ENCODE data around the gene ZNF281.
"Not testable (repeated sequence)": the region's sequence is repeated elsewhere in the genome, so short reads cannot be mapped to it uniquely, and the experiment has no call there.

The ZNF281 gene

DNA sequence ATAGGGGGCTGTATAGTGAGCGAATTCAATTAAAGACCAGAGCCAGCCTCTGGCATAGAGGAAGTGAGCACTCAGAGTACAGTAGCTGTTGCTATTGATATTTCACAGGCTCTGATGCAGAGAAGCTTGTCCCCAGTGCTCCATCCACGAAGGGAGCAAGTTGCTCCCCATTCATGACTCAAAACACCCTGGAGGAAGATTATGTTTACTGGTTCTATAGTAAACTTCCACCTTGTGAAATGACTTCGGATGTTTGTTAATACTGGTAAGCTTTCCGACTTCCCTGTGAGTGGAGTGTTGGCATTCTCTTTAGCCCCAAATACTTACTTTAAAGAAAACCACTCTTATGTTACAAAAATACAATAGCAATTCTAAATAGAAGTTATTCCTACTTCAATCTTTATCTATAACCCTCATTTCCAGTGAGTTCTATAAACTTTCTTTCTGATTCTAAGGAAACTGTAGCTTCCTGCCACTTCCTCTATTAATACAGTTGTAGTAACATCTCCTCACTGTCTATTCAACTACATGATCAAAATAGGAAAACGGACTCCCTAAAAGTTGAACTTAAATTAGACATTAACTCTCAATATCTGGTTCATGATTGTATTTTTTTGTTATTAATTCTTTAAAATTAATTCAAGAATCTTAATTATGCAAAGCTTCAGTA lies 46.4 kb downstream of the ZNF281 start:
- peak; percentile 83 for DNase-seq
- Histone ChIP-seq H3K4ac (ENCODE audit: low read depth in 1 of 2, low read length in 2 of 2) (peak overlapping the region; percentile 20 to 35), H3K9me3 (ENCODE audit: control insufficient read depth, low read length) (no peaks in the 10 kb centered on the region), H3K27me3 (ENCODE audit: control insufficient read depth in 1 of 2, insufficient read depth in 1 of 2, low read length in 2 of 2) (no peaks in the 10 kb centered on the region), H2BK120ac (ENCODE audit: low read depth, low read length) (peak overlapping the region; percentile 42), H4K8ac (ENCODE audit: low read length) (peak overlapping the region; percentile 82), H3K23ac (ENCODE audit: low read length in 2 of 2) (no peak overlapping the region), H3K9ac (ENCODE audit: low read length) (no peak overlapping the region), H2BK15ac (ENCODE audit: low read depth, poor library complexity, severe bottlenecking) (peak overlapping the region; percentile 52), H3K18ac (ENCODE audit: low read depth in 1 of 2, low read length in 2 of 2) (peak overlapping the region in 1 of 2 experiments; percentile 11), H3K36me3 (ENCODE audit: control insufficient read depth in 1 of 2, insufficient read depth in 2 of 2, low read depth in 1 of 2, low read length in 2 of 2) (no peaks in the 10 kb centered on the region), H2BK5ac (ENCODE audit: low read depth, low read length, poor library complexity, severe bottlenecking) (no peak overlapping the region), H4K91ac (ENCODE audit: low read length) (no peak overlapping the region), H2AK5ac (ENCODE audit: low read length, severe bottlenecking) (peak overlapping the region; percentile 89), H3K14ac (ENCODE audit: low read length in 2 of 2) (no peak overlapping the region), H3K4me3 (ENCODE audit: insufficient read depth in 1 of 2, low read depth in 1 of 2, low read length in 2 of 2) (no peak overlapping the region), H2AFZ (ENCODE audit: low read depth, low read length) (no peak overlapping the region), H3K27ac (ENCODE audit: low read length, poor library complexity, severe bottlenecking) (no peak overlapping the region), H3K4me2 (ENCODE audit: low read length, poor library complexity, severe bottlenecking) (no peak overlapping the region), H2BK12ac (ENCODE audit: low read length in 2 of 2) (peak overlapping the region in 1 of 2 experiments; percentile 67), H3K79me1 (replicated peaks; ENCODE audit: low read length, poor library complexity, severe bottlenecking) (no peaks in the 10 kb centered on the region), H3K4me1 (ENCODE audit: control insufficient read depth, insufficient read depth, low read depth, low read length) (peaks cover 8% of the 10 kb centered on the region)
- WGBS: 64% methylated on average over 1 of the region's 5 CpGs

DNA sequence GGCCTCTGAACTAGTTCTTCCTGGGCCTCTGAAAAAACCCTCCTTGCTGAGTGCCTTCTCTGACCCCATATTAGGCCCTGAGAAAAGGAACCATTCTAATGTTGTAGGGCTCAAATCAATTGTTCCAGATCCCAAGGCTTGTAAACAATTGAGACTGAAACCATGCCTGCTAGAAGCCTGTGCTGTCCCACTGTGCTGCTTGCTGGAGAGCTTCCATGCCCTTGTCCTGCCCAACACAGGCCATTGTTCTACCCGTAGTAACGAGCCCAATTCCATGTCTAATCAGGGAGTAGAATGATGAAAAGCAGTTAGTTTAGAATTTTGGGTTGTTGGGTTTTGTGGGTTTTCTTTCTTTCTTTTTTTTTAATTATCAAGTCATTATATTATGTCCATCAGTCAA lies 47.4 kb downstream of the ZNF281 start:
- H3K9ac ChIP-seq (ENCODE audit: low read length): no peak overlapping the region
- 100% methylated on average over 2 of the region's 2 CpGs for WGBS
- no peaks in the 10 kb centered on the region for H3K36me3 ChIP-seq (ENCODE audit: control insufficient read depth in 1 of 2, insufficient read depth in 2 of 2, low read depth in 1 of 2, low read length in 2 of 2)
- H2BK120ac ChIP-seq (ENCODE audit: low read depth, low read length): peak overlapping the region; percentile 64
- H4K8ac ChIP-seq (ENCODE audit: low read length): peak overlapping the region; percentile 57
- peak overlapping the region in 1 of 2 experiments; percentile 32 for H3K4ac ChIP-seq (ENCODE audit: low read depth in 1 of 2, low read length in 2 of 2)
- peaks cover 5% of the 10 kb centered on the region for H3K4me1 ChIP-seq (ENCODE audit: control insufficient read depth, insufficient read depth, low read depth, low read length)
- no peak overlapping the region for H2BK15ac ChIP-seq (ENCODE audit: low read depth, poor library complexity, severe bottlenecking)
- no peak overlapping the region for H3K27ac ChIP-seq (ENCODE audit: low read length, poor library complexity, severe bottlenecking)
- H2BK12ac ChIP-seq (ENCODE audit: low read length in 2 of 2): peak overlapping the region; percentile 34 to 51
- DNase-seq: no peak
- H2AK5ac ChIP-seq (ENCODE audit: low read length, severe bottlenecking): peak overlapping the region; percentile 50
- H3K9me3 ChIP-seq (ENCODE audit: control insufficient read depth, low read length): no peaks in the 10 kb centered on the region
- no peaks in the 10 kb centered on the region for H3K79me1 ChIP-seq (replicated peaks; ENCODE audit: low read length, poor library complexity, severe bottlenecking)
- no peak overlapping the region for H2BK5ac ChIP-seq (ENCODE audit: low read depth, low read length, poor library complexity, severe bottlenecking)
- no peaks in the 10 kb centered on the region for H3K27me3 ChIP-seq (ENCODE audit: control insufficient read depth in 1 of 2, insufficient read depth in 1 of 2, low read length in 2 of 2)
- no peak overlapping the region for H2AFZ ChIP-seq (ENCODE audit: low read depth, low read length)
- no peak overlapping the region for H3K4me3 ChIP-seq (ENCODE audit: insufficient read depth in 1 of 2, low read depth in 1 of 2, low read length in 2 of 2)
- H4K91ac ChIP-seq (ENCODE audit: low read length): peak overlapping the region; percentile 44
- H3K4me2 ChIP-seq (ENCODE audit: low read length, poor library complexity, severe bottlenecking): no peak overlapping the region
- H3K23ac ChIP-seq (ENCODE audit: low read length in 2 of 2): no peak overlapping the region
- H3K14ac ChIP-seq (ENCODE audit: low read length in 2 of 2): no peak overlapping the region
- H3K18ac ChIP-seq (ENCODE audit: low read depth in 1 of 2, low read length in 2 of 2): peak overlapping the region in 1 of 2 experiments; percentile 46

DNA sequence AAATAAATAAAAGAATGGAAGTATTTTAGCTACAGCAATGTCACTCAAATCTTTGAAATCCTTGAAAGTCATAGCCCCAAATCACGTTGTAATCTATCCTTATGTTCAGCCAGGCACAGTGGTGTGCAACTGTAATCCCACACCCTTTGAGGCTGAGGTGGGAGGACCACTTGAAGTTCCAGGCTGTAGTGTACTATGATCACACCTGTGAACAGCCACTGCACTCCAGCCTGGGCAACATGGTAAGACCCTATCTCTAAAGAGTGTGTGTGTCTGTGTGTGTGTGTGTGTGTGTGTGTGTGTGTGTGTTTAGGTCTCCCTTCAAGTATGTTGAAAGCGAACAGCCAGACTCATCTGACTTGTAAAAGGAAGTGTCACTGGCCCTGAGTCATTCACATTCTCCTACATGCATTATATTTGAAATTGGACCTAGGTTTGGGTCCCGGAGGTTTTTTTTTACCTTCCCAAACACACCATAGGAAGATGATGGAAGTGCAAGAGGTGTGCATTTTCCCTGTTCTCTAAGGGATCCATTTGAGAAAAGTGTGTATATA lies 50.1 kb downstream of the ZNF281 start:
- no peak overlapping the region for H3K4ac ChIP-seq (ENCODE audit: low read depth in 1 of 2, low read length in 2 of 2)
- H2BK15ac ChIP-seq (ENCODE audit: low read depth, poor library complexity, severe bottlenecking): no peak overlapping the region
- H2AK5ac ChIP-seq (ENCODE audit: low read length, severe bottlenecking): no peak overlapping the region
- H3K27me3 ChIP-seq (ENCODE audit: control insufficient read depth in 1 of 2, insufficient read depth in 1 of 2, low read length in 2 of 2): no peaks in the 10 kb centered on the region
- H2BK12ac ChIP-seq (ENCODE audit: low read length in 2 of 2): peak overlapping the region in 1 of 2 experiments; percentile 21
- no peak overlapping the region for H3K9ac ChIP-seq (ENCODE audit: low read length)
- no peak overlapping the region for H4K8ac ChIP-seq (ENCODE audit: low read length)
- H4K91ac ChIP-seq (ENCODE audit: low read length): no peak overlapping the region
- no peak overlapping the region for H3K4me3 ChIP-seq (ENCODE audit: insufficient read depth in 1 of 2, low read depth in 1 of 2, low read length in 2 of 2)
- no peaks in the 10 kb centered on the region for H3K79me1 ChIP-seq (replicated peaks; ENCODE audit: low read length, poor library complexity, severe bottlenecking)
- no peak overlapping the region for H3K18ac ChIP-seq (ENCODE audit: low read depth in 1 of 2, low read length in 2 of 2)
- no peak overlapping the region for H2BK120ac ChIP-seq (ENCODE audit: low read depth, low read length)
- H3K4me1 ChIP-seq (ENCODE audit: control insufficient read depth, insufficient read depth, low read depth, low read length): peaks cover 2% of the 10 kb centered on the region
- DNase-seq: peak; percentile 64
- no peaks in the 10 kb centered on the region for H3K36me3 ChIP-seq (ENCODE audit: control insufficient read depth in 1 of 2, insufficient read depth in 2 of 2, low read depth in 1 of 2, low read length in 2 of 2)
- H2BK5ac ChIP-seq (ENCODE audit: low read depth, low read length, poor library complexity, severe bottlenecking): no peak overlapping the region
- H2AFZ ChIP-seq (ENCODE audit: low read depth, low read length): no peak overlapping the region
- H3K14ac ChIP-seq (ENCODE audit: low read length in 2 of 2): no peak overlapping the region
- no peak overlapping the region for H3K27ac ChIP-seq (ENCODE audit: low read length, poor library complexity, severe bottlenecking)
- H3K23ac ChIP-seq (ENCODE audit: low read length in 2 of 2): no peak overlapping the region
- H3K4me2 ChIP-seq (ENCODE audit: low read length, poor library complexity, severe bottlenecking): no peak overlapping the region
- 30% methylated on average over 2 of the region's 3 CpGs for WGBS
- H3K9me3 ChIP-seq (ENCODE audit: control insufficient read depth, low read length): no peaks in the 10 kb centered on the region

DNA sequence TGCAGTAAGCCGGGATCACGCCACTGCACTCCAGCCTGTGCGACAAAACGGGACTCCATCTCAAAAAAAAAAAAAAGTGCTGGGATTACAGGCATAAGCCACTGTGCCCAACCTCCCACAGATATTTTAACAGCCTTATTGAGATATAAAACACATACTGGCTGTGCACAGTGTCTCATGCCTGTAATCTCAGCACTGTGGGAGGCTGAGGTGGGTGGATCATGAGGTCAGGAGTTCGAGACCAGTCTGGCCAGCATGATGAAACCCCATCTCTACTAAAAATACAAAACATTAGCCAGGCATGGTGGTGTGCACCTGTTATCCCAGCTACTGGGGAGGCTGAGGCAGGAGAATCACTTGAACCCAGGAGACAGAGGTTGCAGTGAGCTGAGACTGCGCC lies 51.9 kb downstream of the ZNF281 start:
- not testable (repeated sequence) for H2BK12ac ChIP-seq (ENCODE audit: low read length in 2 of 2); H3K9me3 ChIP-seq (ENCODE audit: control insufficient read depth, low read length); H3K9ac ChIP-seq (ENCODE audit: low read length); H3K14ac ChIP-seq (ENCODE audit: low read length in 2 of 2); H2AK5ac ChIP-seq (ENCODE audit: low read length, severe bottlenecking); H2BK15ac ChIP-seq (ENCODE audit: low read depth, poor library complexity, severe bottlenecking); H3K4me3 ChIP-seq (ENCODE audit: insufficient read depth in 1 of 2, low read depth in 1 of 2, low read length in 2 of 2); H3K4me2 ChIP-seq (ENCODE audit: low read length, poor library complexity, severe bottlenecking); H3K4me1 ChIP-seq (ENCODE audit: control insufficient read depth, insufficient read depth, low read depth, low read length); H3K27me3 ChIP-seq (ENCODE audit: control insufficient read depth in 1 of 2, insufficient read depth in 1 of 2, low read length in 2 of 2); H4K8ac ChIP-seq (ENCODE audit: low read length); H2AFZ ChIP-seq (ENCODE audit: low read depth, low read length); H3K23ac ChIP-seq (ENCODE audit: low read length in 2 of 2); H2BK5ac ChIP-seq (ENCODE audit: low read depth, low read length, poor library complexity, severe bottlenecking); H3K79me1 ChIP-seq (replicated peaks; ENCODE audit: low read length, poor library complexity, severe bottlenecking); H3K36me3 ChIP-seq (ENCODE audit: control insufficient read depth in 1 of 2, insufficient read depth in 2 of 2, low read depth in 1 of 2, low read length in 2 of 2); H4K91ac ChIP-seq (ENCODE audit: low read length); H3K27ac ChIP-seq (ENCODE audit: low read length, poor library complexity, severe bottlenecking); H3K18ac ChIP-seq (ENCODE audit: low read depth in 1 of 2, low read length in 2 of 2); H3K4ac ChIP-seq (ENCODE audit: low read depth in 1 of 2, low read length in 2 of 2); DNase-seq; H2BK120ac ChIP-seq (ENCODE audit: low read depth, low read length)
- 56% methylated on average over 3 of the region's 6 CpGs for WGBS

Measured in mesenchymal stem cell (in vitro differentiated cells and primary cell).